Measurements from ENCODE around the gene PRSS37.

DNA sequence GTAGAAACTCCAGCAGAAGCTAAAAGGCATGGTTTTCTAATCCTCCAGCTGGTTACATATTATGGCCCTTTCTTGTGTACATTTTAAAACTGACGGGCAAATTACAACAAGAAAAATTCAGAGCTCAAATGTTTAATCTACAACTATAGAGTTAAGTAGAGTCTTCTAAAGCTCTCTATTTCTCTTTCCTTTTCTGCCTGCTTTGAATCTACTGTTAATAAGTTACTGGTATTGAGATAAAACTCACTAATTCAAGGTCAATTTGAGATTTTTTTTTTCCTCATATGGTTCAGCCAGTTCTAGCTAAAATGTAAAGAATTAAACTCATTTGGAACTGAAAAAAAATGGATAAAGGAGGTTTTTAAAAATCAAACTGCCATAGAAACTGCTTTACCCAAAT is 1.6 kb upstream of the PRSS37 start:
- TF ChIP-seq, protein P1, sequence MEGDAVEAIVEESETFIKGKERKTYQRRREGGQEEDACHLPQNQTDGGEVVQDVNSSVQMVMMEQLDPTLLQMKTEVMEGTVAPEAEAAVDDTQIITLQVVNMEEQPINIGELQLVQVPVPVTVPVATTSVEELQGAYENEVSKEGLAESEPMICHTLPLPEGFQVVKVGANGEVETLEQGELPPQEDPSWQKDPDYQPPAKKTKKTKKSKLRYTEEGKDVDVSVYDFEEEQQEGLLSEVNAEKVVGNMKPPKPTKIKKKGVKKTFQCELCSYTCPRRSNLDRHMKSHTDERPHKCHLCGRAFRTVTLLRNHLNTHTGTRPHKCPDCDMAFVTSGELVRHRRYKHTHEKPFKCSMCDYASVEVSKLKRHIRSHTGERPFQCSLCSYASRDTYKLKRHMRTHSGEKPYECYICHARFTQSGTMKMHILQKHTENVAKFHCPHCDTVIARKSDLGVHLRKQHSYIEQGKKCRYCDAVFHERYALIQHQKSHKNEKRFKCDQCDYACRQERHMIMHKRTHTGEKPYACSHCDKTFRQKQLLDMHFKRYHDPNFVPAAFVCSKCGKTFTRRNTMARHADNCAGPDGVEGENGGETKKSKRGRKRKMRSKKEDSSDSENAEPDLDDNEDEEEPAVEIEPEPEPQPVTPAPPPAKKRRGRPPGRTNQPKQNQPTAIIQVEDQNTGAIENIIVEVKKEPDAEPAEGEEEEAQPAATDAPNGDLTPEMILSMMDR (conservative IDR thresholded peaks at IDR 0.05; ENCODE audit: low read length): no peak
- TF ChIP-seq EZH2phosphoT487 (IDR thresholded peaks at IDR 0.05; ENCODE audit: borderline replicate concordance, low read depth, low read length): no peak

All from OCI-LY7 (cell line).